Left ventricle myocardium inferior (tissue), 1 donor: ENCODE data around the gene KCMF1. TPM values are rescaled to one million over a fixed set of nuclear protein-coding genes. Genes with fewer than 3 reads are reported as not detected.

Source experiments
- DNase-seq: peaks from one replicate; pipeline ENCODE4 v3.0.0-alpha.2; 2020
- H3K27ac ChIP-seq: fragments of 200-600 bp; replicated peaks from 2 replicates; pipeline ENCODE4 v1.8.0; 2021
- H3K27me3 ChIP-seq: fragments of 200-600 bp; 2 replicates; pipeline ENCODE4 v1.8.0; 2021; ENCODE audit warnings: low read depth
- H3K36me3 ChIP-seq: fragments of 200-600 bp; 2 replicates; pipeline ENCODE4 v1.8.0; 2021
- H3K4me1 ChIP-seq: fragments of 200-600 bp; 2 replicates; pipeline ENCODE4 v1.8.0; 2021
- H3K4me3 ChIP-seq: fragments of 200-600 bp; 2 replicates; pipeline ENCODE4 v1.8.0; 2021; ENCODE audit warnings: mild to moderate bottlenecking, moderate library complexity
- H3K9me3 ChIP-seq: fragments of 200-600 bp; replicated peaks from 2 replicates; pipeline ENCODE4 v1.8.0; 2021
- CTCF ChIP-seq: fragments of 200-600 bp; IDR thresholded peaks from 2 replicates; pipeline ENCODE4 v1.8.0; 2021; ENCODE audit warnings: antibody characterized with exemption, mild to moderate bottlenecking, borderline replicate concordance
- intact Hi-C: fragments of 100-400 bp; cut with micrococcal nuclease; formaldehyde crosslinking; loops from one replicate; pipeline ENCODE4 v1.11.0; 2022
- total RNA-seq: library from RNA; stranded (reverse); fragmentation: NEBNext Ultra II Directional; extraction: Animal tissue kit (Norgen Biotek cat#: 25700); gene quantifications from one replicate; pipeline ENCODE4 v1.2.1, GENCODE V29; 2021
- donor health status: DM: no; HTN: yes; CAD: no; lungs with severe emphysema.

KCMF1 gene
- total RNA-seq, 1 donor from 2014 or later = 90.2 TPM

GRCh38 chr2:85077859-85078419, 107.0 kb downstream of the KCMF1 start:
- Histone ChIP-seq H3K4me3 (no peak overlapping the region), H3K9me3 (peaks cover 17% of the 10 kb centered on the region), H3K4me1 (no peaks in the 10 kb centered on the region), H3K27me3 (no peaks in the 10 kb centered on the region), H3K27ac (no peak overlapping the region), H3K36me3 (no peaks in the 10 kb centered on the region)
- intact Hi-C loops = no loop called here
- no peak for DNase-seq
- TF ChIP-seq CTCF = no peak

GRCh38 chr2:85078536-85078935, 107.6 kb downstream of the KCMF1 start:
- TF ChIP-seq CTCF = no peak
- no peaks in the 10 kb centered on the region for H3K4me1 ChIP-seq
- no peak for DNase-seq
- H3K9me3 ChIP-seq = peaks cover 19% of the 10 kb centered on the region
- no peak overlapping the region for H3K27ac ChIP-seq
- intact Hi-C loops = no loop called here
- H3K4me3 ChIP-seq = no peak overlapping the region
- no peaks in the 10 kb centered on the region for H3K36me3 ChIP-seq
- H3K27me3 ChIP-seq = no peaks in the 10 kb centered on the region

- no peak for DNase-seq
- peaks cover 19% of the 10 kb centered on the region for H3K9me3 ChIP-seq
- H3K27me3 ChIP-seq = no peaks in the 10 kb centered on the region
- intact Hi-C loops = no loop called here
- H3K27ac ChIP-seq = no peak overlapping the region
- no peaks in the 10 kb centered on the region for H3K4me1 ChIP-seq
- H3K4me3 ChIP-seq = no peak overlapping the region
- TF ChIP-seq CTCF = no peak
- no peaks in the 10 kb centered on the region for H3K36me3 ChIP-seq
These were observed 112.1 kb downstream of the KCMF1 start for GRCh38 chr2:85083092-85083491.

GRCh38 chr2:85085563-85085962, 114.6 kb downstream of the KCMF1 start:
- Histone ChIP-seq H3K27ac (no peak overlapping the region), H3K9me3 (peaks cover 19% of the 10 kb centered on the region), H3K4me3 (no peak overlapping the region), H3K36me3 (no peaks in the 10 kb centered on the region), H3K27me3 (no peaks in the 10 kb centered on the region), H3K4me1 (peaks cover 3% of the 10 kb centered on the region)
- DNase-seq = no peak
- intact Hi-C loops = no loop called here
- TF ChIP-seq CTCF = no peak

- Histone ChIP-seq H3K27ac (no peak overlapping the region), H3K9me3 (peaks cover 11% of the 10 kb centered on the region), H3K27me3 (no peaks in the 10 kb centered on the region), H3K36me3 (no peaks in the 10 kb centered on the region), H3K4me3 (no peak overlapping the region), H3K4me1 (peaks cover 3% of the 10 kb centered on the region)
- intact Hi-C loops = no loop called here
- TF ChIP-seq CTCF = no peak
- no peak for DNase-seq
These were observed 116.6 kb downstream of the KCMF1 start for GRCh38 chr2:85087541-85087940.

GRCh38 chr2:85088921-85089320, 118.0 kb downstream of the KCMF1 start:
- no peak for DNase-seq
- no peaks in the 10 kb centered on the region for H3K36me3 ChIP-seq
- no peak overlapping the region for H3K27ac ChIP-seq
- H3K4me1 ChIP-seq = peaks cover 3% of the 10 kb centered on the region
- no peaks in the 10 kb centered on the region for H3K27me3 ChIP-seq
- intact Hi-C loops = no loop called here
- H3K9me3 ChIP-seq = peaks cover 7% of the 10 kb centered on the region
- no peak overlapping the region for H3K4me3 ChIP-seq
- no peak for TF ChIP-seq CTCF
